GM21526 (cell line): ENCODE data around the gene PLEKHA5.
"Not testable (repeated sequence)": the region's sequence is repeated elsewhere in the genome, so short reads cannot be mapped to it uniquely, and the experiment has no call there.

Experiments
- ATAC-seq: cut with Tn5 transposase; IDR thresholded peaks from one replicate; pipeline ENCODE4 v1.9.1; 2021; ENCODE audit warnings: moderate library complexity; ENCODE audit not compliant: unreplicated experiment, low FRiP score

Gene PLEKHA5

GRCh38 chr12:19311165-19311564 is 181.6 kb downstream of the PLEKHA5 start:
- no peak for ATAC-seq

DNA sequence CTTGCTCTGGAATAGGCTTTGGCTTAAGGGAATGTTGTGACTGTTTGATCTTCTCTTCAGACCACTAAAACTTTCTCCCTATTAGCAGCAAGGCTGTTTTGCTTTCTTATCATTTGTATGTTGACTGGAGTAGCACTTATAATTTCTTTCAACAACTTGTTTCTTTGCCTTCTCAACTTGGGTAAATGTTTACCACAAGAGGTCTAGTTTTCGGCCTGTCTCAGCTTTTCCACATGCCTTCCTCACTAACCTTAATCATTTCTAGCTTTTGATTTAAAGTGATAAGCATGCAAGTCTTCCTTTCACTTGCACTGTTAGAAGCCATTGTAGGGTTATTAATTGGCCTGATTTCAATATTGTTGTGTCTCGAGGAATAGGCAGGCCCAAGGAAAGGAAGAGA is 183.1 kb downstream of the PLEKHA5 start:
- no peak for ATAC-seq

DNA sequence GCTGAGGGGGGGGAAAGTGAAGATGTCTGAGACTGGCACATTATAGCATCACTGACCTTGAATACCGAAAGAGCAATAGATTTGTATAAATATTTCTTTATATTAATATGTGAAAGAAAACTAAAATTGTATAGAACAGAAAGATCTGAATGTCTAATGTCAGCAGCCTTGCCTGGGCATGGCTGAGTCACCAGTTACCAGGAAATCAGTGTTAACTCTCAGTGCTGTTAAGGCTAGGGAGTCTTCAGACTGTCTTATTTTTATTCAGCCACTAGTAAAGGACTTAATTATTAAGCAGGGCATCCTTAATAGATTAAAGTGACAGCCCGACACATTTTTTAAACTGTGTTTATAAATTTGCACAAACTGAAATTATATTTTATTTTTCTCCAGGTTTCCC is 186.9 kb downstream of the PLEKHA5 start:
- ATAC-seq: no peak

- ATAC-seq: no peak
These were observed 192.8 kb downstream of the PLEKHA5 start for GRCh38 chr12:19322376-19322775.

GRCh38 chr12:19323805-19324204 is 194.3 kb downstream of the PLEKHA5 start:
- ATAC-seq: no peak

GRCh38 chr12:19326102-19326501 is 196.6 kb downstream of the PLEKHA5 start:
- no peak for ATAC-seq

DNA sequence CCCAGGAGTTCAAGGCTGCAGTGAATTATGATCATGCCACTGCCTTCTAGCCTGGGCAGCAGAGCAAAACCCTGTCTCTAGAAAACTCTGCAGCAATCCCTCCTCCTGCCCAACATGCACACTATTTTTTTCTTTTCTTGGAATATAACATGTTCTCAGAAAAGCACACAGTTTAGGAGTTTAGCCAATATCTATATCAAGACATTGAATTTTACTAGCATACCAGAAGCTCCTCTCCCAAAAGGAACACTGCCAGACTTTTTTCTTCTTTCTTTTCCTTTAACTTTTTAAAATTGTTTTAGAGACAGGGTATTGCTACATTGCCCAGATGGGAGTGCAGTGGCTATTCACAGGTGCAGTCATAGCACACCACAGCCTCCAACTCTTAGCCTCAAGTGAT is 202.7 kb downstream of the PLEKHA5 start:
- no peak for ATAC-seq

- ATAC-seq: no peak
These were observed 208.9 kb downstream of the PLEKHA5 start for GRCh38 chr12:19338405-19338804.

- not testable (repeated sequence) for ATAC-seq
These were observed 221.3 kb downstream of the PLEKHA5 start for GRCh38 chr12:19350850-19351249.

DNA sequence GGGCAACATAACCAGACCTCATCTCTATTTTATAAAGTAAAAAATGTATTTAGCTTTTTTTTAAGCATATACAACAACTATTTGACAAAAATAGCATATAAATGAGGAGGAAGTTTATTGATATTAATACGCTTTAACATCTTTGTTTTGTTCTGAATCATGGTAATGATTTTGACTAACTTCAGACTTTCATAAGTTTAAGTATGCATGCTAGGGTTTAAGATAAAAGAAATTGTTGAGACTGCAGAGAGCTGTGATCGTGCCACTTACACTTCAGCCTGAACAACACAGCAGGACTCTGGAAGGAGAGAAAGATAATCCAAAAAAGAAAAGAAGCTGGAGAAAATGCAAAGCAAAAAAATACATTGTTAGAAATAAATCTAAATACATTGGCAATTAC is 221.8 kb downstream of the PLEKHA5 start:
- ATAC-seq: no peak

DNA sequence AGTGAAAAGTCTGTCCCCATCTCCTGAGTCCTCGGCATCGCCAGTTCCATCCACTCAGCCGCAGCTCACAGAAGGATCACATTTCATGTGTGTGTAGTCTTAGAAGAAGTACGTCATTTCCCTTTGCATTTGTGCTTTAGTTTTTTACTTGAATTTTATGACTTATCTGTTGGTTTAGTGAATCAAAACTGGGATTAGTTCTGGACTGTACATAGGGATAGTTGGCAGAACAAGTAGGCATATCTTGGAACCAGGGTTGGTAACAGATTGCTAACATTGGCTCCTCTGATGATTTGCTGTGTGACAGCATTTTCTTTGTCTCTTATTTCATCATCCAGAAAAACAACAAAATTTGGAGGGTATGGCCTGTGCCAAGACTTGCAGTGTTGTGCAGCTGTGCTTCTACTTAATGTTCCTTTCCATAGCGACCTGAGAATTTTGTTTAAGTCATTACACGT is 240.2 kb downstream of the PLEKHA5 start:
- ATAC-seq: no peak

DNA sequence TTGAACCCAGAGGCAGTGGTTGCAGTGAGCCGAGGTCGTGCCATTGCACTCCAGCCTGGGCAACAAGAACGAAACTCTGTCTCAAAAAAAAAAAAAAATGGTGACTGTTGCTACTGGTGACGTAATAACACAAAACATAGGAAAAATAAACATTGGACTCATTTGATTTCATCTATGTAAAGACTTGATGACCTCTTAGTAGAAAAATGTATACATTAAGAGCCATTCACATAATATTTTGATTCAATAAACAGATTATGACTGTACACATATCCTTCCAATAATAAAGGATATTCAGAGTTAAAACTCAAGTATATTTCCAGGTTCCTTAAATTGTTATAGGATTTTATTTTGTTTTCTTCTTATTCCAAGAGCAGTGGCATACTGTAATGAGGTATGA is 244.1 kb downstream of the PLEKHA5 start:
- ATAC-seq: no peak

GRCh38 chr12:19375888-19376287 is 246.4 kb downstream of the PLEKHA5 start:
- no peak for ATAC-seq

- ATAC-seq: no peak
These were observed 247.2 kb downstream of the PLEKHA5 start for GRCh38 chr12:19376691-19377090.

- ATAC-seq: peak; percentile 89
These were observed 252.6 kb downstream of the PLEKHA5 start for GRCh38 chr12:19382111-19382526.

DNA sequence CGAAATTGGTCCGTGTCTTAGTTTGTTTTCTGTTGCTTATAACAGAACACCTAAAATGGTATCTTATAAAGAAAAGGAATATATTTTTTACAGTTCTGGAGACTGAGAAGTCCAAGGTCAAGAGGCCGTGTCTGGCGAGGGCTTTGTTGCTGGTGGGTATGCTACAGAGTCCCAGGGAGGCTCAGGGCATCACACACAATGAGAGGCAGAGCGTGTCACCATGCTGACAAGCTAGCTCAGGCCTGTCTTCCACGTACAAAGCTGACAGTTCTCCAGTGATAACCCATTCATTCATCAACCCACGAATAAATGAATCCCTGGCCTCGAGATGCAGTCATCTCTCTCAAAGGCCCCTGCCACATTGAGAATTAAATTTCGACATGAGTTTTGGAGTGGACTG is 253.0 kb downstream of the PLEKHA5 start:
- no peak for ATAC-seq

GRCh38 chr12:19387161-19387560 is 257.6 kb downstream of the PLEKHA5 start:
- no peak for ATAC-seq

DNA sequence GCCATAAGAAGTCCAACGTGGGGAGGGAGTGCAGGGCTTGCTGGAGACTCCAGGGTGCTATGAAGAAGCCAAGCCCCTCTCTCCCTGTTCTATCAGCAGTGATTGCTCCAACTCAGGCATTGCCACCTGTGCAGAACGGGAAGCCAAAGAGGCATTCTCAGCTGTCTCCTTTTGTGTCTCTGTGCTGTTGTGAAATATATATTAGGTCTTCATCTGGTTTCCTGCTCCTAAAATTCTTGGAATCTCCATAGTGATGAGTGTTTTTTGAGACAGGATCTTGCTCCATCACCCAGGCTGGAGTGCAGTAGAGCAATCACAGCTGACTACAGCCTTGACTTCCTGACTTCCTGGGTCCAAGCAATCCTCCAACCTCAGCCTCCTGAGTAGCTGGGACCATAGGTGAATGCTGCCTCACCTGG is 258.6 kb downstream of the PLEKHA5 start:
- no peak for ATAC-seq

- no peak for ATAC-seq
These were observed 260.6 kb downstream of the PLEKHA5 start for GRCh38 chr12:19390051-19390598.

GRCh38 chr12:19392644-19393043 is 263.1 kb downstream of the PLEKHA5 start:
- not testable (repeated sequence) for ATAC-seq

- no peak for ATAC-seq
These were observed 264.9 kb downstream of the PLEKHA5 start for GRCh38 chr12:19394385-19394784.

- ATAC-seq: no peak
These were observed 268.0 kb downstream of the PLEKHA5 start for GRCh38 chr12:19397534-19397933.
